Neural progenitor cell (in vitro differentiated cells): ENCODE data around the gene APOBEC3H. TPM values are rescaled to one million over a fixed set of nuclear protein-coding genes. Genes with fewer than 3 reads are reported as not detected.

Source experiments
- DNase-seq: peaks from one replicate; pipeline ENCODE4 v3.0.0-alpha.2; 2016; ENCODE audit warnings: low spot score
- H2AFZ ChIP-seq: fragments of 200-600 bp; sonication (generic); replicated peaks from 2 replicates; pipeline ENCODE4 v1.6.1; 2016; ENCODE audit warnings: antibody characterized with exemption
- H3F3A ChIP-seq: fragments of 200-600 bp; sonication (generic); 2 replicates; pipeline ENCODE4 v1.6.1; 2016; ENCODE audit warnings: antibody characterized with exemption, low read depth
- H3K27ac ChIP-seq: fragments of 200-600 bp; sonication (generic); 2 replicates; pipeline ENCODE4 v1.5.1; 2016; ENCODE audit warnings: mild to moderate bottlenecking
- H3K27me3 ChIP-seq: fragments of 200-600 bp; sonication (generic); 2 replicates; pipeline ENCODE4 v1.6.1; 2016; ENCODE audit warnings: mild to moderate bottlenecking, moderate library complexity
- H3K36me3 ChIP-seq: fragments of 200-600 bp; sonication (generic); 2 replicates; pipeline ENCODE4 v1.5.1; 2016
- H3K4me1 ChIP-seq: fragments of 200-600 bp; sonication (generic); 2 replicates; pipeline ENCODE4 v1.6.1; 2016; ENCODE audit warnings: mixed run types
- H3K4me2 ChIP-seq: fragments of 200-600 bp; sonication (generic); 2 replicates; pipeline ENCODE4 v1.6.1; 2016
- H3K4me3 ChIP-seq: fragments of 200-600 bp; sonication (generic); 2 replicates; pipeline ENCODE4 v1.5.1; 2016
- H3K79me2 ChIP-seq: fragments of 200-600 bp; sonication (generic); 2 replicates; pipeline ENCODE4 v1.6.1; 2016; ENCODE audit warnings: low read depth
- H3K9ac ChIP-seq: fragments of 200-600 bp; sonication (generic); 2 replicates; pipeline ENCODE4 v1.6.1; 2016
- H3K9me3 ChIP-seq: fragments of 200-600 bp; sonication (generic); 2 replicates; pipeline ENCODE4 v1.5.1; 2016; ENCODE audit warnings: low read depth
- H4K20me1 ChIP-seq: fragments of 200-600 bp; sonication (generic); 2 replicates; pipeline ENCODE4 v1.6.1; 2016; ENCODE audit warnings: low read depth
- H3K27ac Mint-ChIP-seq: 3 replicates; pipeline ENCODE4 v1.8.0; 2021; ENCODE audit warnings: mixed read lengths
- H3K27me3 Mint-ChIP-seq: 2 replicates; pipeline ENCODE4 v1.8.0; 2022; ENCODE audit warnings: low read depth, mild to moderate bottlenecking, inconsistent platforms, moderate library complexity, mixed read lengths; ENCODE audit not compliant: insufficient read depth
- H3K36me3 Mint-ChIP-seq: 3 replicates; pipeline ENCODE4 v1.8.0; 2021; ENCODE audit warnings: mixed read lengths
- H3K4me1 Mint-ChIP-seq: 3 replicates; pipeline ENCODE4 v1.8.0; 2021; ENCODE audit warnings: mixed read lengths
- H3K4me3 Mint-ChIP-seq: 3 replicates; pipeline ENCODE4 v1.8.0; 2021; ENCODE audit warnings: mild to moderate bottlenecking, moderate library complexity, mixed read lengths
- H3K9me3 Mint-ChIP-seq: 3 replicates; pipeline ENCODE4 v1.8.0; 2020; ENCODE audit warnings: mixed read lengths
- EZH2 ChIP-seq: fragments of 200-600 bp; sonication (generic); IDR thresholded peaks from 2 replicates; pipeline ENCODE4 v1.6.1; 2017; ENCODE audit warnings: antibody characterized with exemption, mild to moderate bottlenecking, moderate library complexity
- EZH2phosphoT487 ChIP-seq: fragments of 200-600 bp; sonication (generic); IDR thresholded peaks from 2 replicates; pipeline ENCODE4 v1.6.1; 2017; ENCODE audit warnings: antibody characterized with exemption
- total RNA-seq: library from RNA; depleted of rRNA; stranded (reverse); fragments of >200 nt; gene quantifications from 2 replicates; pipeline ENCODE4 v1.2.3, GENCODE V29; 2015; ENCODE audit warnings: low replicate concordance
- TF ChIP-seq, protein P1 (sequence below): fragments of 200-600 bp; sonication (generic); IDR thresholded peaks from 2 replicates; pipeline ENCODE4 v1.5.1; 2017; ENCODE audit warnings: antibody characterized with exemption, mild to moderate bottlenecking

APOBEC3H gene
- total RNA-seq, 1 donor from 2014 or later, result 1.4 TPM

DNA sequence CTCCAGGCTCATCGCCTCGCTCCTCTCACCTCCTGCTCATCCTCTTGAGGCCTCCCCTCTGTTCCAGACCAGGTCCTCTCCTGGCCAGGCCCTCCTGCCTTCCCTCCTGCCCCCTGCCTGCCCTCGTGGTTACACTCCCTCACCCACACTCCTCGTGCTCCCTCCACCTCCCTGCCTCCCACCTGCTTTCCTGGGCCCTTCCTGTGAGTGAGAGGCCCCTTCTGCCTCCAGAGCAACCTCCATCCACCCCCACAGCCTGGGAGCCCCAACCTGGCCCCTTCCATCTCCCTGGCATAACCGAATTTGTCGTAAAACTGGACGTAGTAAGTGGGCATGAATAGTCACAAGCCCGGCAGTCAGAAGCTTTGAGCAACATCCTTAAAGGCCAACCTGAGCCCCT lies 15.4 kb upstream of the APOBEC3H start:
- Histone ChIP-seq H3K27ac (no peak overlapping the region), H3K36me3 (no peaks in the 10 kb centered on the region), H3K9ac (no peak overlapping the region), H3K27me3 (no peaks in the 10 kb centered on the region), H3K4me1 (peaks cover 3% of the 10 kb centered on the region), H3K9me3 (no peaks in the 10 kb centered on the region), H3F3A (no peaks in the 10 kb centered on the region), H3K79me2 (no peaks in the 10 kb centered on the region), H3K4me3 (no peak overlapping the region), H4K20me1 (no peaks in the 10 kb centered on the region), H3K4me2 (no peak overlapping the region), H2AFZ (no peak overlapping the region)
- Mint-ChIP-seq H3K4me3 (no peak overlapping the region), H3K9me3 (no peaks in the 10 kb centered on the region), H3K36me3 (no peaks in the 10 kb centered on the region), H3K27me3 (peaks cover 4% of the 10 kb centered on the region), H3K4me1 (peaks cover 20% of the 10 kb centered on the region), H3K27ac (peak overlapping the region; percentile 18)
- TF ChIP-seq, protein P1, sequence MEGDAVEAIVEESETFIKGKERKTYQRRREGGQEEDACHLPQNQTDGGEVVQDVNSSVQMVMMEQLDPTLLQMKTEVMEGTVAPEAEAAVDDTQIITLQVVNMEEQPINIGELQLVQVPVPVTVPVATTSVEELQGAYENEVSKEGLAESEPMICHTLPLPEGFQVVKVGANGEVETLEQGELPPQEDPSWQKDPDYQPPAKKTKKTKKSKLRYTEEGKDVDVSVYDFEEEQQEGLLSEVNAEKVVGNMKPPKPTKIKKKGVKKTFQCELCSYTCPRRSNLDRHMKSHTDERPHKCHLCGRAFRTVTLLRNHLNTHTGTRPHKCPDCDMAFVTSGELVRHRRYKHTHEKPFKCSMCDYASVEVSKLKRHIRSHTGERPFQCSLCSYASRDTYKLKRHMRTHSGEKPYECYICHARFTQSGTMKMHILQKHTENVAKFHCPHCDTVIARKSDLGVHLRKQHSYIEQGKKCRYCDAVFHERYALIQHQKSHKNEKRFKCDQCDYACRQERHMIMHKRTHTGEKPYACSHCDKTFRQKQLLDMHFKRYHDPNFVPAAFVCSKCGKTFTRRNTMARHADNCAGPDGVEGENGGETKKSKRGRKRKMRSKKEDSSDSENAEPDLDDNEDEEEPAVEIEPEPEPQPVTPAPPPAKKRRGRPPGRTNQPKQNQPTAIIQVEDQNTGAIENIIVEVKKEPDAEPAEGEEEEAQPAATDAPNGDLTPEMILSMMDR, result no peak
- TF ChIP-seq EZH2 (no peak), EZH2phosphoT487 (no peak)
- DNase-seq, result no peak

DNA sequence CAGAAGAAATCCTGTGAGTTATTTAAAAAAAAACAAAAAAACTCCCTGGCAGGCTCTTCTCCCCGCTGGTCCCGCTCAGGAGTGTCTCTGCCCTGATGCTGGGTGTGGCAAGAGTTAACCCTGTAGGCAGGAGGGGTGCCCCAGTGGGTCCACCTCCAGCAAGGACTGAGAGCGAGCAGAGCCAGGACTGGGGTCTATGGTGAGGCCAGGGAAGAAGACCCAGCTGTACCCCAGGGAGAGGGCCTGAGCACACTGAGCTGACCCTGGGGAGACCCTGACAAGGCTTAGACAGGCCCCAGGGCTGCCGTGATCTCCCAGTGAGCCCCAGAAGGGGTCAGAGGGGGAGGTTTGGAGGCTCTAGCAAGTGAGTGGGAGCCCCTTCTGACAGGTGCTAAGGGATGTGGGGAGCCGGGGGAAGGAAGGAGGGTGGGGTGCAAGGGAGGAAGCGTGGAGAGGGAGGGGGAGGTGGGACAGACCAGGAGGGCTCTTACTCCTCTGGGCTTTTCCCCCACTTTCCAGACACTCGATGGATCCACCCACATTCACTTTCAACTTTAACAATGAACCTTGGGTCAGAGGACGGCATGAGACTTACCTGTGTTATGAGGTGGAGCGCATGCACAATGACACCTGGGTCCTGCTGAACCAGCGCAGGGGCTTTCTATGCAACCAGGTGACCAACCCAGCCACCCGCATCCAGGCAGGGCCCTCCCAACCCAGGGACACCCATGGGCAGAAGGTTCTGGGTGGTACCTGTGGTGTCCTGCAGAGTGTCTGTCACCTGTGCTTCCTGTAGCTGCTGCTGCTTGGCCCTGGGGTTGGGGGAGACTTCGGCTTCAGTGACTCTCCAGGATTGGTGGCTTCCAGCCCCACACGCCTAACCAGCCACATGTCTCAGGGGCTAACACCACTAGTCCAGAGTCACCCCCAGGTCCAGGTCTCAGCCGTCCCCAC lies 13.6 kb upstream of the APOBEC3H start:
- no peaks in the 10 kb centered on the region for H3K9me3 ChIP-seq
- H3K4me3 Mint-ChIP-seq, result no peak overlapping the region
- TF ChIP-seq EZH2, result no peak
- TF ChIP-seq, protein P1, result no peak
- no peak for TF ChIP-seq EZH2phosphoT487
- DNase-seq, result no peak
- no peaks in the 10 kb centered on the region for H3K27me3 ChIP-seq
- peaks cover 24% of the 10 kb centered on the region for H3K4me1 Mint-ChIP-seq
- H3K27ac Mint-ChIP-seq, result no peak overlapping the region
- no peaks in the 10 kb centered on the region for H4K20me1 ChIP-seq
- peaks cover 4% of the 10 kb centered on the region for H3F3A ChIP-seq
- H3K79me2 ChIP-seq, result no peaks in the 10 kb centered on the region
- no peak overlapping the region for H3K4me2 ChIP-seq
- no peak overlapping the region for H2AFZ ChIP-seq
- H3K9me3 Mint-ChIP-seq, result no peaks in the 10 kb centered on the region
- peaks cover 11% of the 10 kb centered on the region for H3K4me1 ChIP-seq
- H3K27me3 Mint-ChIP-seq, result peaks cover 4% of the 10 kb centered on the region
- H3K9ac ChIP-seq, result no peak overlapping the region
- H3K36me3 ChIP-seq, result no peaks in the 10 kb centered on the region
- H3K4me3 ChIP-seq, result no peak overlapping the region
- no peak overlapping the region for H3K27ac ChIP-seq
- no peaks in the 10 kb centered on the region for H3K36me3 Mint-ChIP-seq

DNA sequence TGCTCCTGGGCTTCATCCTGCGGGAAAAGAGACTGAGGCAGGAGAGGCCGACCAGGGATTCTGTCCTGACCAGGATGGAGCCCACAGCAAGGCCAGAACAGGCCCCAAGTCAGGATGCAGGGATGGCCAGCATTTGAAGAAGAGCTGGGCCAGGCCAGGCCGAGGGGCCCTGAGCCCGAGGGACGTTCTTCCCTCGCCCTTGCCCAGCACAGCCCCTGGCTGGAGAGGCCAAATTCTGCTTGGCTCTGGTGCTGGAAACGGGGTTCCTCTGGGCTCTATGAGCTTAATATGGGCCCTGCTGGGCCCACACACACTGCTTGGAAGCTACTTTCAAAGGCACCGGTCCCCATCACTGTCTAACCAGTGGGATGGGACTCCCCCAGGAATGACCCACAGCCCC lies 12.4 kb upstream of the APOBEC3H start:
- no peaks in the 10 kb centered on the region for H4K20me1 ChIP-seq
- no peaks in the 10 kb centered on the region for H3K9me3 ChIP-seq
- Mint-ChIP-seq H3K36me3 (no peaks in the 10 kb centered on the region), H3K27ac (no peak overlapping the region), H3K4me1 (peaks cover 25% of the 10 kb centered on the region), H3K27me3 (peaks cover 4% of the 10 kb centered on the region), H3K9me3 (no peaks in the 10 kb centered on the region), H3K4me3 (no peak overlapping the region)
- H3K4me2 ChIP-seq, result no peak overlapping the region
- no peak overlapping the region for H2AFZ ChIP-seq
- TF ChIP-seq, protein P1, result no peak
- TF ChIP-seq EZH2phosphoT487 (no peak), EZH2 (no peak)
- H3F3A ChIP-seq, result peaks cover 4% of the 10 kb centered on the region
- no peaks in the 10 kb centered on the region for H3K36me3 ChIP-seq
- no peaks in the 10 kb centered on the region for H3K79me2 ChIP-seq
- H3K4me3 ChIP-seq, result no peak overlapping the region
- H3K27me3 ChIP-seq, result no peaks in the 10 kb centered on the region
- H3K4me1 ChIP-seq, result peaks cover 11% of the 10 kb centered on the region
- H3K9ac ChIP-seq, result no peak overlapping the region
- no peak overlapping the region for H3K27ac ChIP-seq
- no peak for DNase-seq
